HUES48 (cell line): ENCODE results near the gene TTC29.
A peak's percentile ranks its signal among the peaks of the same experiment; 100 is the strongest.

Experiments used
- H3K27ac ChIP-seq: one replicate; pipeline ENCODE4 v1.7.0; 2013; ENCODE audit warnings: low read depth, low read length, inconsistent platforms
- H3K27me3 ChIP-seq: 2 replicates; pipeline ENCODE4 v1.6.1; 2013; ENCODE audit warnings: mild to moderate bottlenecking, low read length; ENCODE audit not compliant: control insufficient read depth, insufficient read depth
- H3K36me3 ChIP-seq: 2 replicates; pipeline ENCODE4 v1.6.1; 2013; ENCODE audit warnings: low read length; ENCODE audit not compliant: control insufficient read depth, insufficient read depth
- H3K4me1 ChIP-seq: 2 replicates; pipeline ENCODE4 v1.6.1; 2013; ENCODE audit warnings: mild to moderate bottlenecking, low read length; ENCODE audit not compliant: control insufficient read depth, insufficient read depth
- H3K4me3 ChIP-seq: 2 replicates; pipeline ENCODE4 v1.5.1; 2013; ENCODE audit warnings: mild to moderate bottlenecking, low read depth, low read length
- H3K9ac ChIP-seq: 2 replicates; pipeline ENCODE4 v1.6.1; 2013; ENCODE audit warnings: mild to moderate bottlenecking, low read depth, low read length, moderate library complexity
- H3K9me3 ChIP-seq: 2 replicates; pipeline ENCODE4 v1.6.1; 2013; ENCODE audit warnings: low read length; ENCODE audit not compliant: control insufficient read depth, insufficient read depth

The TTC29 gene

DNA sequence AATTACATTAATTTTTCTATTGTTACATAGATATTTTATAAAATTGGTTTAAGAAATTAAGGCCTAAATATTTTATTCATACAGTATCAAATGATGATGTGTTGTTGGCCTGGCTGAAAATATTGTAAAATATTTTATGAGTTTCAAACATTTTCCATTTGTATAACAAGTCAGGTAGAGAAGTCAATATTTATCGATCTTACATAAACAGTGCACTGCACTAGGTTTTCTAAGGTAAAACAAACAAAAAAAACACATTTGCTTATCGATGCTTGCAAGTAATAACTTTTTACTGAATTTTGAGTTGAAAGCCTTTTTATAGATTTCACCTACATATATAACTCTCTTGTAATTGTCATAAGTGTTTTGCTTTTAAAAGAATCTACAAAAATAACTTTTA, 7.2 kb upstream of the TTC29 start:
- H3K4me1 ChIP-seq: no peaks in the 10 kb centered on the region
- no peak overlapping the region for H3K9ac ChIP-seq
- H3K9me3 ChIP-seq: no peaks in the 10 kb centered on the region
- no peak overlapping the region for H3K4me3 ChIP-seq
- H3K27me3 ChIP-seq: no peaks in the 10 kb centered on the region
- H3K27ac ChIP-seq: no peak overlapping the region
- no peaks in the 10 kb centered on the region for H3K36me3 ChIP-seq

DNA sequence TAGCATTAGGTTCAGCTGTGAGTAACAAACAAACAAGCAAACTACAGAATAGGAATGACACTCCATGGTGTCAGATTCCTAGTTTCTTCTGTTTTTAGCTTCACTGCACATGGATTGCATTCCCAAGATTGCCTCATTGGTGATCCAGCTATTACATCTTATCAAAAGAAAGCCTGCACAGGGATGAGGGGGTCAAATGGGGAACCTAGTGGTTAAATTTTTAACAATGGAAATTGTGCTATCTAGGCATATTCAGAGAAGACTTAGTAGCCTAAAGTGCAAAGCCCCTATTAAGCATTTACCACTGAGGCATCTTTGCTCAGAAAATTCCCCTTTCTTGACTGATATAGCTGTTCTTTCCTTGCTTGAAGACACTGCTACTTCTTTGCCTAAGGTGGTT, 3.9 kb upstream of the TTC29 start:
- Histone ChIP-seq H3K27me3 (peaks cover 9% of the 10 kb centered on the region), H3K9me3 (no peaks in the 10 kb centered on the region), H3K4me3 (no peak overlapping the region), H3K4me1 (peaks cover 7% of the 10 kb centered on the region; the same call in 1 of the 2 replicates), H3K9ac (no peak overlapping the region), H3K27ac (no peak overlapping the region), H3K36me3 (no peaks in the 10 kb centered on the region)

DNA sequence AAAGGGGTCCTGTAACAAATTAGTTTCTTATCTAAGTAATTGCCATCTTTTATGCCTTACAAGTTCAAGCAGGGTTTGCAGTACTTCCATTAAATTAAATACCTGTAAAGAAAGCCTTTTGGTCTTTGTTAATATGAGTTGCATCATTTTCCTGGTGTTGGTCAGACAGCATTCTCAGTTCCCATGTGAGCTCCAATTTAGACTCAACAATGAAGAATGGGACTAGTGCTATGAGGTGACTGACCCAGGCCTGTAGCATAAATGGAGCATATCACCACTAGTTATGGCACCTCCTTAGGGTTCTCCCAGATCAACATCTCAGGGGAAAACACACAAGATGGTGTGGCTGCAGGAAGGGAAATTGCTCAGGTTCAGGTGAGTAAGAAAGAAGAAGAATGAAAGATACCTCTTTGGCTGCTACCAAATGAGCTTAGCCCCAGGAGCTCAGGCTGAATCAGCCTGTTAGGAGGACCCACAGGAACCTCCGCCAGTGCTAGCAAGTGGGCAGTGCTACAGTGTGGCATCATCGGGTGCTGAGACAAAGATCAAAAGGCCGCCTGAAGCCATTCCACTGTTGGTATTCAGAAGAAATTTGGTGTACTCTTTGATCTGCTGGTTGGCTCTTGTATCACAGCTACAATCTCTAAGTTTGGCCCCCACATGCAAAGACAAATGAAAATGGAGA, 1.8 kb downstream of the TTC29 start:
- peaks cover 23% of the 10 kb centered on the region for H3K4me1 ChIP-seq
- no peak overlapping the region for H3K9ac ChIP-seq
- no peaks in the 10 kb centered on the region for H3K9me3 ChIP-seq
- no peaks in the 10 kb centered on the region for H3K36me3 ChIP-seq
- H3K27ac ChIP-seq: peak overlapping the region; percentile 11
- H3K4me3 ChIP-seq: no peak overlapping the region
- H3K27me3 ChIP-seq: peaks cover 12% of the 10 kb centered on the region

DNA sequence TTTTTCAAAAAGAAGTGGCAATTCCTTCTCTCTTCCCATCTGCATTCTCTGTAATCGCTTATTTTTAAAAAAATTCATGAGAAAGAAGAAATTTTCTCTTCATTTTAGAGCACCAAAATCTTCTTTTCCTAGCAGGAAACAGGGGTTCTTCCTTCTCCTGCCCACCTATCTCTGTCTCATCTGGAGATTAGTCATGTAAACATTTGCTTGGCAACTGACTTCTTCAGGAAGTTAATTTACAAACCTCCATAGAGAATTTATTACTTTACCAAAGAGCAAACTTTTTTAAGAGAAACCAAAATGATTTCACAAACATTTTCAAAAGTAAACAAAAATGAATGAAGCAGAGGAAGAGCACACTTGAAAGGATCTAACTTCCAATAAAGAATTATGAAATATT, 13.5 kb downstream of the TTC29 start:
- Histone ChIP-seq H3K36me3 (no peaks in the 10 kb centered on the region), H3K27ac (no peak overlapping the region), H3K4me1 (peaks cover 6% of the 10 kb centered on the region; the same call in 1 of the 2 replicates), H3K9me3 (no peaks in the 10 kb centered on the region), H3K4me3 (no peak overlapping the region), H3K27me3 (no peaks in the 10 kb centered on the region), H3K9ac (no peak overlapping the region)

DNA sequence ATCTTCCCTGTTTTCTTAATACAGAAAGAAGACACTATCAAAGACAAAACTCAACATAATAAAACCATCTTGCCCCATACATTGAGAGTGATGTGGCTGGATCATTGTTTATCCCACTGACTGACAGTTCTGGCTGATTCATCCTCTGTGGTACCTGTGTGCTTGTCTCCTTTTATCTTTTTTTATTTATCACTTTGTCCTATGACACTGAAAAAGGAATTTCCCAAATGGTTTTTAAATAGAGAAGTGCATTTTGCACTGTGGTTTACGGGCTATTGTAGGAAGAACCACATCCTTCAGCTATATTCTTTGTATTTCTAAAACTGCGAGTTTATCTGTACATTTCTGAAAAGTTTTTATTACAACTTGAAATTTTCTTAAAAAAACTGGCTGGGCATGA, 15.0 kb downstream of the TTC29 start:
- no peak overlapping the region for H3K27ac ChIP-seq
- no peak overlapping the region for H3K4me3 ChIP-seq
- H3K36me3 ChIP-seq: no peaks in the 10 kb centered on the region
- no peak overlapping the region for H3K9ac ChIP-seq
- peaks cover 6% of the 10 kb centered on the region; the same call in 1 of the 2 replicates for H3K4me1 ChIP-seq
- no peaks in the 10 kb centered on the region for H3K27me3 ChIP-seq
- H3K9me3 ChIP-seq: no peaks in the 10 kb centered on the region

DNA sequence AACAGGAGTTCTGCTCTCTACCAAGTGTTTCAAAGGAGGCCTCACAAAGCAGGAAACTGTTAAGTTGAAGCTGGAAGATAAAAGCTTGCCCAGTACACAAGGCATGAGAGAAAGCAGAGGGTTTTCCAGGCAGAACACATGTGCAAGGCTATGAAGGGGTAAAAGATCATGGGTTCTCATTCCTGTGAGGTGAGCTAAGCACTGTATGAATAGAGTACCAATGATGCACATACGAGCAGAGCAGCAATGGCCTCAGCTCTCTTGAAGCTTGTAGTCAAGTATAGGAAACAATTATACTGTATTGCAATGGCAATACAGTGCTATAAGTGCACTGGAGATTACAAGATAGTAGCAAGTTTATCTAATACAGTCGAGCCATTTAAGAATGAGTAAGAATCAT, 18.0 kb downstream of the TTC29 start:
- H3K27ac ChIP-seq: no peak overlapping the region
- no peaks in the 10 kb centered on the region for H3K9me3 ChIP-seq
- H3K4me3 ChIP-seq: no peak overlapping the region
- H3K36me3 ChIP-seq: no peaks in the 10 kb centered on the region
- no peaks in the 10 kb centered on the region for H3K27me3 ChIP-seq
- H3K9ac ChIP-seq: no peak overlapping the region
- peaks cover 6% of the 10 kb centered on the region; the same call in 1 of the 2 replicates for H3K4me1 ChIP-seq

DNA sequence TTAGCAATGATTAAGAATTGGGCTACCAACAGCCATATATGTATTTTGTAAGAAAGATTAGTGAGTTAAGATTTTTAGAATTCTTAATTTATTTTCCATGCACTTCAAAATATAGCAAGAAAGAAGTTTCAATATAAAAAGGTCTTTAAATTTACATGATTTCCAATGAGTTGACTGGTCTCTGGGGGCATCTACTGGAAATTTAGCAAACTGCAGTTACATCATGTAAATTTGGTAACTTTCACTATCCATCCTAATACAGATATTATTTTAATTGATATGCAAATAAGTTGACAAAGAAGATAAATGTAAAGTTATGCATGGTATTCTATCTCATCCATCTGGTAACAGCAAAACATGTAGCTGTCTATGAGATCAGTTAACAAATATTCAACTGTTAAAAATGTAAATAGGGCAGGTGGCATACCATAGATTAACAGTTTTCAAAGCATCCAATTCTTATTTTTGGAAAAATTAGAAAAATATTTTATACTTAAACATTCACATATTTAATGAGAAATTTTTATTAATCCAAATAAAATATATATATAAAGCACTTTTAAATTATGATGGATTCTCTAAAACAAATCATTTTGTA, 29.1 kb downstream of the TTC29 start:
- Histone ChIP-seq H3K27me3 (no peaks in the 10 kb centered on the region), H3K9me3 (no peaks in the 10 kb centered on the region), H3K36me3 (no peaks in the 10 kb centered on the region), H3K9ac (no peak overlapping the region), H3K27ac (no peak overlapping the region), H3K4me1 (no peaks in the 10 kb centered on the region), H3K4me3 (no peak overlapping the region)

DNA sequence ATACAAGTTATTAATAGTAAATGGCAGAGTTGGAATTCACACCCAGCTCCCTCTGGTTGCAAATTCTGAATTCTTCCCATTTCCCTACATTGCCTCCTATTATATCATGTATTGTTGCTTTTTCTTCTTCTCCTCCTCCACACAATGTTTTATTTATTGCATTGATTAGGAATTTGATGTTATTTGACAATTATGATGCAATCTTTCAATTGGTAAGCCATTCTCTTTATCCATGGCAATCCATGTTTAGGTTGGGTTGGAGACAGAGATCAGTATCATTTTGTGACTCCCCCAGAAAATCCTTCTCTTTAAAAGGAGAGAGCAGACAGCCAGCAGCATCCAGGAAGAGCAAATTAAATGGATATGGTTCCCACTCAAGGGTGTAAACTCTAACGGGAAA, 30.5 kb downstream of the TTC29 start:
- Histone ChIP-seq H3K9me3 (no peaks in the 10 kb centered on the region), H3K27me3 (no peaks in the 10 kb centered on the region), H3K36me3 (no peaks in the 10 kb centered on the region), H3K9ac (no peak overlapping the region), H3K4me3 (no peak overlapping the region), H3K27ac (no peak overlapping the region), H3K4me1 (no peaks in the 10 kb centered on the region)

DNA sequence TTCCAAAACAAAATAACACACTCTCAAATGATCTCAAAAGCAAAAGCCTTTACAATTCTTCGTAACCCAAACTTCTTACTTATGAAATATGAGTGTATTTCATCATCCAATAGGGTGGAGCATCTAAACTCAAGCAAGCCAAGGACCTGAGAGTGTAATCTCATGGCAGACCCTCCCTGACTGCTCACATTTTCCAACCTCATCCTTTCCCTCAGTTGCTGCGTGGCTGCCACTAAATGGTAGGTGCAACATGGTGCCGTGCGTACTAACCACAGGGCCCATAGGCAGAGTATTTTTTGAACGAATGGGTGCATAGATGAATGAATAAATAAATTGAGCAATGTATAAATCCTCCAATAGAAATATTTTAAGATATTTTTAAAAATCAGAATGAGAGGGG, 45.4 kb downstream of the TTC29 start:
- H3K27ac ChIP-seq: no peak overlapping the region
- H3K4me1 ChIP-seq: no peaks in the 10 kb centered on the region
- no peak overlapping the region for H3K4me3 ChIP-seq
- no peaks in the 10 kb centered on the region for H3K9me3 ChIP-seq
- no peak overlapping the region for H3K9ac ChIP-seq
- H3K27me3 ChIP-seq: no peaks in the 10 kb centered on the region
- no peaks in the 10 kb centered on the region for H3K36me3 ChIP-seq

DNA sequence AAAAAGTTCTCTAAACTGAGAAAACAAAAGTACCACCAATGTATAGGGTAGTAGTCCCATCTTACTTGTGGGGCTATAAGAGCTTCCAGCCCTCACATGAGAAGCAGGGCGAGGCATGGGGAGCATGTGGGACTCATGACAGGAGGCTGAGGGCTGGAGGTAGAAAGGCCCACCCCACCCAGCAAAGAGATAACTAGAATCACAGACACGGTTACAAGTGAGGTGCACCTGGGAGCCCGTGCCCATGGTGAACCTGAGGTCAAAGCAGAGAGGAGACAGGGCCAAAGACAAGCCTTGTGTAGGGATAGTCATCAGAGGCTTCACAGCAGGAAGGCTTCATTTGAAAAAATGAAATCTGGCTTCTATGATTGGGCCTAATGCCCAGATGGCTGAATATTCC, 55.4 kb downstream of the TTC29 start:
- Histone ChIP-seq H3K4me3 (no peak overlapping the region), H3K9ac (no peak overlapping the region), H3K9me3 (no peaks in the 10 kb centered on the region), H3K4me1 (no peaks in the 10 kb centered on the region), H3K27me3 (no peaks in the 10 kb centered on the region), H3K36me3 (no peaks in the 10 kb centered on the region), H3K27ac (no peak overlapping the region)

DNA sequence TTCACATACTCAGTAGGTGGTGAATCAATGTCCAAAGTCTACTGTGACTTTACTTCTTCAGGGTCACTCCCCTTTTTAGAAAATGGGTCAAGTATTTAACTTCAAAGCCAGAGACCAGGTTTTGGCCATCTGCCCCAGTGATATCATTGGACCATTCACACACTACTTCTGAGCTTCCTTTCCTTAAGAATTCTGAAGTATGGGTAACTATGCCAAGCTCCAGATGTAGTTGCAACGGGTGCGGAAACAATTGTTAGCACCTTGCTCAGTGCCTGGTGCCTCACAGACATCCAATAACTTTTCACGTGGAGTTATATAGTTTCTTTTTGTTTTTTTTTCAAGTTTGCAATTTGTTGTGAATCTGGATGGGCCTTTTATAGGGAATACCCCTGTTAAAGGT, 62.6 kb downstream of the TTC29 start:
- H3K27ac ChIP-seq: no peak overlapping the region
- no peaks in the 10 kb centered on the region for H3K9me3 ChIP-seq
- H3K27me3 ChIP-seq: no peaks in the 10 kb centered on the region
- no peak overlapping the region for H3K9ac ChIP-seq
- H3K4me1 ChIP-seq: no peaks in the 10 kb centered on the region
- H3K4me3 ChIP-seq: no peak overlapping the region
- no peaks in the 10 kb centered on the region for H3K36me3 ChIP-seq
